ENCODE data around the gene PARD3B.

PARD3B gene

GRCh38 chr2:204673877-204674276, 128.6 kb downstream of the PARD3B start:
- TF ChIP-seq CTCF (IDR thresholded peaks at IDR 0.05; ENCODE audit: low read length) (no peak), EZH2phosphoT487 (IDR thresholded peaks at IDR 0.05; ENCODE audit: low read length) (no peak), EZH2 (optimal IDR thresholded peaks at IDR 0.05; ENCODE audit: low read depth, low read length) (no peak)
- H3K4me2 ChIP-seq (ENCODE audit: low read depth, low read length) = no peak overlapping the region

GRCh38 chr2:204678031-204678430, 132.8 kb downstream of the PARD3B start:
- DNase-seq = no peak
- no peaks in the 10 kb centered on the region for H3K9me3 ChIP-seq (replicated peaks; ENCODE audit: insufficient read depth, low read length)
- no peaks in the 10 kb centered on the region for H3K27me3 ChIP-seq (replicated peaks; ENCODE audit: insufficient read depth, low read length)
- H3K9me2 ChIP-seq (replicated peaks; ENCODE audit: insufficient read depth, low read length) = no peaks in the 10 kb centered on the region
- no peaks in the 10 kb centered on the region for H3K79me2 ChIP-seq (ENCODE audit: low read length)
- no peak overlapping the region for H3K9ac ChIP-seq (ENCODE audit: low read length)
- no peak overlapping the region for H3K4me3 ChIP-seq (ENCODE audit: low read length)
- TF ChIP-seq EZH2phosphoT487 (IDR thresholded peaks at IDR 0.05; ENCODE audit: low read length) (no peak), CTCF (IDR thresholded peaks at IDR 0.05; ENCODE audit: low read length) (no peak), EZH2 (optimal IDR thresholded peaks at IDR 0.05; ENCODE audit: low read depth, low read length) (no peak)
- no peaks in the 10 kb centered on the region for H3F3A ChIP-seq (ENCODE audit: insufficient read depth, low read length)
- H3K27ac ChIP-seq (ENCODE audit: low read length) = no peak overlapping the region
- H3K36me3 ChIP-seq (replicated peaks; ENCODE audit: insufficient read depth, low read length) = no peaks in the 10 kb centered on the region
- H3K4me2 ChIP-seq (ENCODE audit: low read depth, low read length) = no peak overlapping the region
- H4K20me1 ChIP-seq (ENCODE audit: insufficient read depth, low read length) = no peaks in the 10 kb centered on the region
- no peaks in the 10 kb centered on the region for H3K4me1 ChIP-seq (ENCODE audit: low read length)
- H2AFZ ChIP-seq (ENCODE audit: low read length) = no peak overlapping the region

More at GRCh38 chr2:204673877-204674276, 128.6 kb downstream of the PARD3B start:
- Histone ChIP-seq H3K27ac (ENCODE audit: low read length) (no peak overlapping the region), H3K9me2 (replicated peaks; ENCODE audit: insufficient read depth, low read length) (no peaks in the 10 kb centered on the region), H3K9ac (ENCODE audit: low read length) (no peak overlapping the region), H3K36me3 (replicated peaks; ENCODE audit: insufficient read depth, low read length) (no peaks in the 10 kb centered on the region), H3K9me3 (replicated peaks; ENCODE audit: insufficient read depth, low read length) (no peaks in the 10 kb centered on the region), H2AFZ (ENCODE audit: low read length) (no peak overlapping the region), H4K20me1 (ENCODE audit: insufficient read depth, low read length) (no peaks in the 10 kb centered on the region), H3K27me3 (replicated peaks; ENCODE audit: insufficient read depth, low read length) (no peaks in the 10 kb centered on the region), H3K79me2 (ENCODE audit: low read length) (no peaks in the 10 kb centered on the region), H3F3A (ENCODE audit: insufficient read depth, low read length) (no peaks in the 10 kb centered on the region), H3K4me3 (ENCODE audit: low read length) (no peak overlapping the region), H3K4me1 (ENCODE audit: low read length) (no peaks in the 10 kb centered on the region)
- no peak for DNase-seq

GRCh38 chr2:204680576-204680975, 135.3 kb downstream of the PARD3B start:
- Histone ChIP-seq H3K36me3 (replicated peaks; ENCODE audit: insufficient read depth, low read length) (no peaks in the 10 kb centered on the region), H4K20me1 (ENCODE audit: insufficient read depth, low read length) (no peaks in the 10 kb centered on the region), H3K9ac (ENCODE audit: low read length) (no peak overlapping the region), H3K79me2 (ENCODE audit: low read length) (no peaks in the 10 kb centered on the region), H3K27ac (ENCODE audit: low read length) (no peak overlapping the region), H3K9me2 (replicated peaks; ENCODE audit: insufficient read depth, low read length) (no peaks in the 10 kb centered on the region), H2AFZ (ENCODE audit: low read length) (no peak overlapping the region), H3K4me3 (ENCODE audit: low read length) (no peak overlapping the region), H3K4me1 (ENCODE audit: low read length) (no peaks in the 10 kb centered on the region), H3F3A (ENCODE audit: insufficient read depth, low read length) (no peaks in the 10 kb centered on the region), H3K9me3 (replicated peaks; ENCODE audit: insufficient read depth, low read length) (no peaks in the 10 kb centered on the region), H3K27me3 (replicated peaks; ENCODE audit: insufficient read depth, low read length) (no peaks in the 10 kb centered on the region), H3K4me2 (ENCODE audit: low read depth, low read length) (no peak overlapping the region)
- TF ChIP-seq EZH2phosphoT487 (IDR thresholded peaks at IDR 0.05; ENCODE audit: low read length) = no peak
- DNase-seq = no peak

- Histone ChIP-seq H3K79me2 (ENCODE audit: low read length) (no peaks in the 10 kb centered on the region), H3K27me3 (replicated peaks; ENCODE audit: insufficient read depth, low read length) (no peaks in the 10 kb centered on the region), H4K20me1 (ENCODE audit: insufficient read depth, low read length) (no peaks in the 10 kb centered on the region), H3K9me2 (replicated peaks; ENCODE audit: insufficient read depth, low read length) (no peaks in the 10 kb centered on the region), H3K9me3 (replicated peaks; ENCODE audit: insufficient read depth, low read length) (no peaks in the 10 kb centered on the region), H2AFZ (ENCODE audit: low read length) (no peak overlapping the region), H3K9ac (ENCODE audit: low read length) (no peak overlapping the region), H3K27ac (ENCODE audit: low read length) (no peak overlapping the region), H3K4me2 (ENCODE audit: low read depth, low read length) (no peak overlapping the region), H3K36me3 (replicated peaks; ENCODE audit: insufficient read depth, low read length) (no peaks in the 10 kb centered on the region), H3K4me3 (ENCODE audit: low read length) (no peak overlapping the region), H3F3A (ENCODE audit: insufficient read depth, low read length) (no peaks in the 10 kb centered on the region), H3K4me1 (ENCODE audit: low read length) (no peaks in the 10 kb centered on the region)
- TF ChIP-seq EZH2phosphoT487 (IDR thresholded peaks at IDR 0.05; ENCODE audit: low read length) (no peak), EZH2 (optimal IDR thresholded peaks at IDR 0.05; ENCODE audit: low read depth, low read length) (no peak), CTCF (IDR thresholded peaks at IDR 0.05; ENCODE audit: low read length) (no peak)
- DNase-seq = no peak
Observed at GRCh38 chr2:204681412-204681811, 136.1 kb downstream of the PARD3B start.

Measured in MM.1S (cell line).